GM13976 (cell line): ENCODE data around the gene DAPK1.

Experiments
- DNase-seq: peaks from one replicate; pipeline ENCODE4 v3.0.0; 2012; ENCODE audit warnings: low spot score
- CTCF ChIP-seq: IDR thresholded peaks from 2 replicates; pipeline ENCODE4 v1.5.1; 2012; ENCODE audit warnings: borderline replicate concordance, mild to moderate bottlenecking; ENCODE audit not compliant: insufficient read depth; ENCODE audit errors: extremely low read depth, missing control alignments, control extremely low read depth
- in situ Hi-C: fragments of 300-500 bp; cut with MboI; formaldehyde crosslinking; loops from one replicate; pipeline ENCODE4 v1.12.0; 2022; ENCODE audit warnings: low sequenced_read_pairs, mixed read lengths, inconsistent platforms; ENCODE audit not compliant: unreplicated experiment

DAPK1 gene

GRCh38 chr9:87585123-87585855 is 87.6 kb downstream of the DAPK1 start:
- in situ Hi-C loops = no loop called here
- DNase-seq = no peak
- no peak for TF ChIP-seq CTCF

- no peak for DNase-seq
- in situ Hi-C loops = no loop called here
- TF ChIP-seq CTCF = no peak
Measured at GRCh38 chr9:87586731-87587355, 89.2 kb downstream of the DAPK1 start.

GRCh38 chr9:87587356-87587745 is 89.7 kb downstream of the DAPK1 start:
- in situ Hi-C loops = no loop called here
- no peak for TF ChIP-seq CTCF
- no peak for DNase-seq

GRCh38 chr9:87587864-87588263 is 90.2 kb downstream of the DAPK1 start:
- in situ Hi-C loops = no loop called here
- no peak for DNase-seq
- TF ChIP-seq CTCF = no peak

- no peak for TF ChIP-seq CTCF
- in situ Hi-C loops = no loop called here
- no peak for DNase-seq
Measured at GRCh38 chr9:87588339-87588738, 90.7 kb downstream of the DAPK1 start.

- in situ Hi-C loops = no loop called here
- no peak for TF ChIP-seq CTCF
- DNase-seq = no peak
Measured at GRCh38 chr9:87590996-87591395, 93.3 kb downstream of the DAPK1 start.
